ENCODE measurements around the gene SLC47A2.

DNA sequence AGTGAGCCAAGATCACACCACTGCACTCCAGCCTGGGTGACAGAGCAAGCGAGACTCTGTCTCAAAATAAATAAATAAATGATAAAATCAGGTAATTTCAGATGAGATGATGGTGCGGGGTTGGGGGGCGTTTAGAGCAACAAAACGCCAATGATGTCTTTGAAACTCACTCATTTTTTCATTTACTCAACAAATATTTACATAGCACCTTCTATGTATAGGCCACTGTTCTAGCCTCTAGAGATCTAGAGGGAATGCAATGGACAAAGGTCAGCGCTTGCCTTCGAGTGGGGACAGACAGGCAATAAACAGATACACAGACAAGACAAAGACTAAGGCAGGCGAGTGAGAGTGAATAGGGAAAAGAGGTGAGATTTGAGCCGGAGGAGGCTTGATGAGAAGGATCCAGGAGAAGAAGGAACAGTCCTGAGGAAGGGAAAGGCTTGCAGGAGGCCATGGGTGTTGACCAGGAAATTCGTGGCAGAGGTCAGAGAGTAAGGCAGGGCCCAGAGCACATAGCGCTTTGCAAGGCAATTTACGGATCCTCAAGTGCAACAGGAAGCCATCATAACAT lies 17.7 kb upstream of the SLC47A2 start:
- TF ChIP-seq, protein P1, sequence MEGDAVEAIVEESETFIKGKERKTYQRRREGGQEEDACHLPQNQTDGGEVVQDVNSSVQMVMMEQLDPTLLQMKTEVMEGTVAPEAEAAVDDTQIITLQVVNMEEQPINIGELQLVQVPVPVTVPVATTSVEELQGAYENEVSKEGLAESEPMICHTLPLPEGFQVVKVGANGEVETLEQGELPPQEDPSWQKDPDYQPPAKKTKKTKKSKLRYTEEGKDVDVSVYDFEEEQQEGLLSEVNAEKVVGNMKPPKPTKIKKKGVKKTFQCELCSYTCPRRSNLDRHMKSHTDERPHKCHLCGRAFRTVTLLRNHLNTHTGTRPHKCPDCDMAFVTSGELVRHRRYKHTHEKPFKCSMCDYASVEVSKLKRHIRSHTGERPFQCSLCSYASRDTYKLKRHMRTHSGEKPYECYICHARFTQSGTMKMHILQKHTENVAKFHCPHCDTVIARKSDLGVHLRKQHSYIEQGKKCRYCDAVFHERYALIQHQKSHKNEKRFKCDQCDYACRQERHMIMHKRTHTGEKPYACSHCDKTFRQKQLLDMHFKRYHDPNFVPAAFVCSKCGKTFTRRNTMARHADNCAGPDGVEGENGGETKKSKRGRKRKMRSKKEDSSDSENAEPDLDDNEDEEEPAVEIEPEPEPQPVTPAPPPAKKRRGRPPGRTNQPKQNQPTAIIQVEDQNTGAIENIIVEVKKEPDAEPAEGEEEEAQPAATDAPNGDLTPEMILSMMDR (conservative IDR thresholded peaks at IDR 0.05) = no peak
- no peak for TF ChIP-seq EZH2 (IDR thresholded peaks at IDR 0.05; ENCODE audit: low read depth)
